ENCODE results near the gene NCL. TPM values are rescaled to one million over a fixed set of nuclear protein-coding genes. Genes with fewer than 3 reads are reported as not detected.

Gene NCL
- total RNA-seq, 4 donors from 2014 or later, result 83.9 to 126 (median 97.0) TPM

DNA sequence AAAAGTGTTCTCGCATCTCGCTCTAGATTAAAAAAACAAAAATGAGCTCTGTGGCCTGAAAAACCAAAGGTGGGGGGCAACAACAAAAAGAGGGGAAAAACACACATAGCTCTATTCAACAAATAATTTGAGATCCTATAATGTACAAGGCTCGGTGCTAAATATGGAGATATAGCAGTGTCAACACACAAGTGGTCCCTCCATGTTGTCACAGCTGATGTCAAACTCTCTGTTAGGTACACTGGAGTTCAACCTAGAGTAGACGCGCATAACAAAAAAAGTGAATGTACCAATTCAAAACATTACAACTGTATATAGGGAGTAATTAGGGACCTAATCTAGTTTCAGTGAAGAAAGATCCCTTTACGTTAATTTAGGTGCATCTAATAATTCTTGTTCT, 5.9 kb downstream of the NCL start:
- intact Hi-C loops (cut with DNase I), result no loop called here
- WGBS, 2 donors, result 95 to 96% methylated on average over 6 of the region's 6 CpGs
- DNase-seq, result no peak
- Histone ChIP-seq H3K4me3 (replicated peaks in 1 of 3) (no peak overlapping the region), H3K27me3 (no peaks in the 10 kb centered on the region), H3K9me3 (no peaks in the 10 kb centered on the region), H3K4me1 (peaks cover 10 to 17% of the 10 kb centered on the region in 2 donors), H3K36me3 (peaks cover 90 to 92% of the 10 kb centered on the region in 2 donors), H3K27ac (no peak overlapping the region)
- no peak for TF ChIP-seq POLR2A (IDR thresholded peaks at IDR 0.05)
- TF ChIP-seq, protein P1, sequence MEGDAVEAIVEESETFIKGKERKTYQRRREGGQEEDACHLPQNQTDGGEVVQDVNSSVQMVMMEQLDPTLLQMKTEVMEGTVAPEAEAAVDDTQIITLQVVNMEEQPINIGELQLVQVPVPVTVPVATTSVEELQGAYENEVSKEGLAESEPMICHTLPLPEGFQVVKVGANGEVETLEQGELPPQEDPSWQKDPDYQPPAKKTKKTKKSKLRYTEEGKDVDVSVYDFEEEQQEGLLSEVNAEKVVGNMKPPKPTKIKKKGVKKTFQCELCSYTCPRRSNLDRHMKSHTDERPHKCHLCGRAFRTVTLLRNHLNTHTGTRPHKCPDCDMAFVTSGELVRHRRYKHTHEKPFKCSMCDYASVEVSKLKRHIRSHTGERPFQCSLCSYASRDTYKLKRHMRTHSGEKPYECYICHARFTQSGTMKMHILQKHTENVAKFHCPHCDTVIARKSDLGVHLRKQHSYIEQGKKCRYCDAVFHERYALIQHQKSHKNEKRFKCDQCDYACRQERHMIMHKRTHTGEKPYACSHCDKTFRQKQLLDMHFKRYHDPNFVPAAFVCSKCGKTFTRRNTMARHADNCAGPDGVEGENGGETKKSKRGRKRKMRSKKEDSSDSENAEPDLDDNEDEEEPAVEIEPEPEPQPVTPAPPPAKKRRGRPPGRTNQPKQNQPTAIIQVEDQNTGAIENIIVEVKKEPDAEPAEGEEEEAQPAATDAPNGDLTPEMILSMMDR (IDR thresholded peaks at IDR 0.05), result no peak

DNA sequence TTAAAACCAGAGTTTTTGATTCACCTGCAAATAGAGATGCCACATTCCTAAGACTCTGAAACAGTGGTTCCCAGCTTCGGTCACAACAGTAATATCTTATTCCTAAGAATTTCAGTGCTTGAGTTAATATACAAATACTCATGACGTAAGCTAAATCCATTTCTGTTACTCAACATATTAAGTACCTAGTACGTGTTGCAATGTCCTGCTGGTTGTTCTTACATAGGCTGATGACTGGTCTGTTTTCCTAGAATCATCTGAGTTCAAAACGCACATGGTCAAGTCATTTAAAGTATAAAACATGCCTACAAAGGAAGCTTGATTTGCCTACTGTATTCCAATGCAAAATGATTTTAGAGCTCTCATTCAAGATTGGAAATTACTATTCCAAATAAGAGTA, 7.2 kb downstream of the NCL start:
- WGBS, 2 donors, result 76 to 87% methylated on average over 4 of the region's 4 CpGs
- no peaks in the 10 kb centered on the region for H3K27me3 ChIP-seq
- no peak overlapping the region for H3K27ac ChIP-seq
- H3K9me3 ChIP-seq, result no peaks in the 10 kb centered on the region
- intact Hi-C loops (cut with DNase I), result no loop called here
- H3K36me3 ChIP-seq, result peaks cover 85 to 86% of the 10 kb centered on the region in 2 donors
- no peak for DNase-seq
- no peak overlapping the region for H3K4me3 ChIP-seq (replicated peaks in 1 of 3)
- TF ChIP-seq, protein P1 (IDR thresholded peaks at IDR 0.05), result no peak
- TF ChIP-seq POLR2A (IDR thresholded peaks at IDR 0.05), result no peak
- H3K4me1 ChIP-seq, result peaks cover 0 to 4% of the 10 kb centered on the region in 2 donors

DNA sequence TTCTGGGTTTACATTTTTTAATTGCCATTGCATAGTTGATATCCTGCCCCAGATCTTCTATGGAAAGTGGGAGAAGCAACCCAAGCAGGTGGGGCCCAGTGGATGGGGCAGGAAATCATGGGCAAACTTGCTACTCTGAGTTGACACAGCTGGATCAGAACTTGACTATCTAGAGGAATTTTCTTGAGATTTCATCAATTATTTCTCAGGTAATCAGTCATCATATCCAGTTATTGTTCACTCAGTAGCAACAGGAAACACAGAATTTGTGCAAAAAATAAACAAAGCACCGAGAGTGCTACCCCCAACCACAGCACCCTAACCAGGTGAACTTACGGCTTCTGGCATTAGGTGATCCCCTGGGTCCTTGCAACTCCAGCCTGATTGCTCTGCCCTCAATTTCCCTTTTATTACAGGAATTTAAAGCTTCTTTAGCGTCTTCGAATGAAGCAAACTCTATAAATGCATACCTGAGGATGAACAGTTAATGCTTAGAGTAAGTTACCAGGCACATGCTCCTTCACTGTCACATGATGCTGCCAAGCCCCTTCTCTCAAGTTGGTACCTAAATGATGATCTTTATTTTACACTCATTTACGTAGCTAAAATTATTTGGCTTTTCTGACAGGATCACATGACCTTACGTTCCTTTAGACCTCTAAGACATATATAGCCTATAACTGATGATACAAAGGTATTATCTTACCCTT, 7.8 kb downstream of the NCL start:
- intact Hi-C loops (cut with DNase I), result no loop called here
- Histone ChIP-seq H3K4me1 (no peaks in the 10 kb centered on the region), H3K4me3 (replicated peaks in 1 of 3) (no peak overlapping the region), H3K36me3 (peaks cover 79 to 80% of the 10 kb centered on the region in 2 donors), H3K27ac (no peak overlapping the region), H3K27me3 (no peaks in the 10 kb centered on the region), H3K9me3 (no peaks in the 10 kb centered on the region)
- DNase-seq, result no peak
- no peak for TF ChIP-seq POLR2A (IDR thresholded peaks at IDR 0.05)
- TF ChIP-seq, protein P1 (IDR thresholded peaks at IDR 0.05), result no peak
- 88 to 90% methylated on average over 6 of the region's 6 CpGs for WGBS, 2 donors

DNA sequence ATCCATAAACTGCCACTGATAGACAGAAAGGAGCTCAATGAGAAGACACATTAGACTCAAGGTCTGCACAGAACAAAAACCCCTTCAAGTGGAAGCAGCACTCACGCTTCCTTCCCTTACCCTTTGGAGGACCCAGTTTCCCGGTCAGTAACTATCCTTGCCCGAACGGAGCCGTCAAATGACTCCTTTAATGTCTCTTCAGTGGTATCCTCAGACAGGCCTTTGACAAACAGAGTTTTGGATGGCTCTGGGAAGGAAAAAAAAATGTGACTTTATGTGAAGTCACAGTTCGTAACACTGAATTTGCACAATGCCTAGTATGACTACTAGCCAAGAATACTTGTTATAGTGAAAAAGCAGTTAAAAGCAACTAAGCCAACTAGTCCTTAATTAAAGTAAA, 8.4 kb downstream of the NCL start:
- no peaks in the 10 kb centered on the region for H3K27me3 ChIP-seq
- WGBS, 2 donors, result 89 to 92% methylated on average over 6 of the region's 6 CpGs
- no peak overlapping the region for H3K27ac ChIP-seq
- intact Hi-C loops (cut with DNase I), result no loop called here
- H3K9me3 ChIP-seq, result no peaks in the 10 kb centered on the region
- no peak for DNase-seq
- H3K36me3 ChIP-seq, result peaks cover 74% of the 10 kb centered on the region in 2 donors
- no peak overlapping the region for H3K4me3 ChIP-seq (replicated peaks in 1 of 3)
- TF ChIP-seq, protein P1 (IDR thresholded peaks at IDR 0.05), result no peak
- no peak for TF ChIP-seq POLR2A (IDR thresholded peaks at IDR 0.05)
- no peaks in the 10 kb centered on the region for H3K4me1 ChIP-seq

DNA sequence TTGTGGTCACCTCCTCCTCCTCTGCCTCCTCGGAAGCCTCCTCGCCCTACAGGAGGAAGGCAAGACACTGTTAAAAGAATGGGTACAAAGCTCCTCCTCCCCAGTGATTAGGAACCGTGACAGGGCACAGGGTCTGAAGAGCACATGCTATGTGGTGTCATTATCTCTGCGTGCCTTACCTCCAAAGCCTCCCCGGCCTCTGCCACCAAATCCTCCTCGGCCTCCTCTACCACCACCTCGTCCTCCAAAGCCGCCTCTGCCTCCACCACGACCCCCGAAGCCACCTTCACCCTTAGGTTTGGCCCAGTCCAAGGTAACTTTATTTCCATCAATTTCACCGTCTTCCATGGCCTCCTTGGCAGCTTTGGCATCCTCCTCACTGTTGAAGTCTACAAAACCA, 9.1 kb downstream of the NCL start:
- Histone ChIP-seq H3K9me3 (no peaks in the 10 kb centered on the region), H3K36me3 (peaks cover 67% of the 10 kb centered on the region in 2 donors), H3K4me3 (replicated peaks in 1 of 3) (no peak overlapping the region), H3K4me1 (no peaks in the 10 kb centered on the region), H3K27ac (no peak overlapping the region), H3K27me3 (no peaks in the 10 kb centered on the region)
- 93 to 94% methylated on average over 11 of the region's 11 CpGs for WGBS, 2 donors
- intact Hi-C loops (cut with DNase I), result no loop called here
- no peak for TF ChIP-seq POLR2A (IDR thresholded peaks at IDR 0.05)
- TF ChIP-seq, protein P1 (IDR thresholded peaks at IDR 0.05), result no peak
- DNase-seq, result no peak

Measured in thyroid gland (tissue), 4 donors.